Measurements from ENCODE around the gene TTLL4. TPM values are rescaled to one million over a fixed set of nuclear protein-coding genes. Genes with fewer than 3 reads are reported as not detected.

Gene TTLL4
- total and polyA plus RNA-seq, 10 donors: 6.2 to 40.5 (median 19.6) TPM

DNA sequence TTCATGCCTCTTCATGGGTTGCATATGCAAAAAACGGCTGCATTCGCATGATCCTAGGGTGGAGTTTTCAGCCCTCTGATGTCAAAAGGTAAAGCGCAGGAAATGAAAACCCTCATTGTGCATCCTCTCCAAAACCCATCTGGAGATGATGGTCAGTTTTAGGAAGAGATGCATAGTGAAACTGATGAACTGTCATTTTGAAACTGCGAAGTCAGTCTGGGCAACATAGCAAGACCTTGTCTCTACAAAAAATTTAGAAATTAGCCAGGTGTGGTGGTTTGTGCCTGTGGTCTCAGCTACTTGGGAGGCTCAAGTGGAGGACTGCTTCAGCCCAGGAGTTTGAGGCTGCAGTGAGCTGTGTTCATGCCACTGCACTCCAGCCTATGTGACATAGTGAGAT, 2.5 kb upstream of the TTLL4 start:
- Histone ChIP-seq H3K4me3 (no peak overlapping the region), H3K9me3 (no peaks in the 10 kb centered on the region), H3K27me3 (replicated peaks in 1 of 7) (no peaks in the 10 kb centered on the region), H3K4me1 (peaks cover 8 to 28% (median 15%) of the 10 kb centered on the region in 6 donors), H3K27ac (no peak overlapping the region), H3K36me3 (no peaks in the 10 kb centered on the region)
- intact Hi-C loops (cut with DNase I; ENCODE audit: low total_unique reads): no loop called here
- 67 to 89% (median 77%) methylated on average over 4 of the region's 4 CpGs for WGBS, 5 donors
- DNase-seq: no peak
- TF ChIP-seq, protein P1, sequence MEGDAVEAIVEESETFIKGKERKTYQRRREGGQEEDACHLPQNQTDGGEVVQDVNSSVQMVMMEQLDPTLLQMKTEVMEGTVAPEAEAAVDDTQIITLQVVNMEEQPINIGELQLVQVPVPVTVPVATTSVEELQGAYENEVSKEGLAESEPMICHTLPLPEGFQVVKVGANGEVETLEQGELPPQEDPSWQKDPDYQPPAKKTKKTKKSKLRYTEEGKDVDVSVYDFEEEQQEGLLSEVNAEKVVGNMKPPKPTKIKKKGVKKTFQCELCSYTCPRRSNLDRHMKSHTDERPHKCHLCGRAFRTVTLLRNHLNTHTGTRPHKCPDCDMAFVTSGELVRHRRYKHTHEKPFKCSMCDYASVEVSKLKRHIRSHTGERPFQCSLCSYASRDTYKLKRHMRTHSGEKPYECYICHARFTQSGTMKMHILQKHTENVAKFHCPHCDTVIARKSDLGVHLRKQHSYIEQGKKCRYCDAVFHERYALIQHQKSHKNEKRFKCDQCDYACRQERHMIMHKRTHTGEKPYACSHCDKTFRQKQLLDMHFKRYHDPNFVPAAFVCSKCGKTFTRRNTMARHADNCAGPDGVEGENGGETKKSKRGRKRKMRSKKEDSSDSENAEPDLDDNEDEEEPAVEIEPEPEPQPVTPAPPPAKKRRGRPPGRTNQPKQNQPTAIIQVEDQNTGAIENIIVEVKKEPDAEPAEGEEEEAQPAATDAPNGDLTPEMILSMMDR (IDR thresholded peaks at IDR 0.05 in 8 of 11, conservative IDR thresholded peaks at IDR 0.05 in 3 of 11): no peak
- no peak for TF ChIP-seq POLR2A (IDR thresholded peaks at IDR 0.05)

- H3K4me3 ChIP-seq: peak overlapping the region in 3 of 8 donors; percentile 83 to 91 (median 87)
- H3K27ac ChIP-seq: peak overlapping the region in 1 of 8 donors; percentile 95
- 81 to 89% (median 87%) methylated on average over 8 of the region's 8 CpGs for WGBS, 5 donors
- H3K4me1 ChIP-seq: peaks cover 9 to 46% (median 24%) of the 10 kb centered on the region in 6 donors
- no peak for DNase-seq
- no peaks in the 10 kb centered on the region for H3K36me3 ChIP-seq
- intact Hi-C loops (cut with DNase I; ENCODE audit: low total_unique reads): loop anchor here (5.0 kb wide), 1 partner anchor 137 kb away; no protein-coding TSS in a partner anchor
- no peaks in the 10 kb centered on the region for H3K27me3 ChIP-seq (replicated peaks in 1 of 7)
- TF ChIP-seq POLR2AphosphoS5 (IDR thresholded peaks at IDR 0.05) (no peak), POLR2A (IDR thresholded peaks at IDR 0.05) (no peak)
- TF ChIP-seq, protein P1 (IDR thresholded peaks at IDR 0.05 in 8 of 11, conservative IDR thresholded peaks at IDR 0.05 in 3 of 11): no peak
- no peaks in the 10 kb centered on the region for H3K9me3 ChIP-seq
These were observed 727 bp upstream of the TTLL4 start for GRCh38 chr2:218709908-218710307.

DNA sequence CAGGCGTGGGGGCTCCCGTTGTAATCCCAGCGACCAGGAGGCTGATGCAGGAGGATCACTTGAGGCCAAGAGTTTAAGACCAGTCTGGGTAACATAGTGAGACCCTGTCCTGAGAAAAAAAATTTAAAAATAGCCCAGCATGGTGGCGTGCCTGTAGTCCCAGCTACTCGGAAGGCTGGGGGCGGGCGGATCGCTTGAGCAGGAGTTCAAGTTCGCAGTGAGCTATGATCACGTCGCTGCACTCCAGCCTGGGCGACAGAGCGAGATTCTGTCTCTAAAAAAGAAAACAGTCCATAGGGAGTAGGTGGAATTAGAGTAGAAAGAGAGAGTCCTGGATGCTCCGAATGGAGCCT, 325 bp upstream of the TTLL4 start:
- 45 to 64% (median 55%) methylated on average over 14 of the region's 14 CpGs for WGBS, 5 donors
- Histone ChIP-seq H3K4me1 (peaks cover 9 to 50% (median 26%) of the 10 kb centered on the region in 6 donors), H3K9me3 (no peaks in the 10 kb centered on the region), H3K4me3 (peak overlapping the region in 7 of 8 donors; percentile 74 to 91 (median 87)), H3K27ac (peak overlapping the region; percentile 85 to 95 (median 90)), H3K36me3 (peaks cover 0 to under 1% (median 0%) of the 10 kb centered on the region in 6 donors), H3K27me3 (replicated peaks in 1 of 7) (no peaks in the 10 kb centered on the region)
- TF ChIP-seq POLR2A (IDR thresholded peaks at IDR 0.05) (no peak), POLR2AphosphoS5 (IDR thresholded peaks at IDR 0.05) (no peak)
- TF ChIP-seq, protein P1 (IDR thresholded peaks at IDR 0.05 in 8 of 11, conservative IDR thresholded peaks at IDR 0.05 in 3 of 11): no peak
- intact Hi-C loops (cut with DNase I; ENCODE audit: low total_unique reads): loop anchor here (5.0 kb wide), 1 partner anchor 137 kb away; no protein-coding TSS in a partner anchor
- DNase-seq: no peak

DNA sequence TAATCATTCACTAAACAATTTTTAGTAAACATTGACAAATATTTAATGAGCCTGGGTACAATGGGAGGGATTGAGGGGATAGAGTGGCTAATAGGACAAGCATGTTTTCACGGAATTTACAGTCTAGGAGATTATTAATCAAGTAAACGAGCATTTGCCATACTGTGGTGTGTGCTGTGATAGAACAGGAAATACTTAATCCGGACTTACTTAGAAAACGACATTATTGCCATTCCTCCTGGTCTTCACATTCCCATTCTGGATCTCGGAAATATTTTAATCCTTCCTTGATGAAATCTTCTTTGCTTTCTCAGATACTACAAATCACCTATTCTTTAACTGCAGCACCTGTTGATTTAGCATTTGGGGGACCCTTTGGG, 905 bp downstream of the TTLL4 start:
- no peak for DNase-seq
- TF ChIP-seq, protein P1 (IDR thresholded peaks at IDR 0.05 in 8 of 11, conservative IDR thresholded peaks at IDR 0.05 in 3 of 11): no peak
- TF ChIP-seq POLR2A (IDR thresholded peaks at IDR 0.05): no peak
- no peak for TF ChIP-seq POLR2AphosphoS5 (IDR thresholded peaks at IDR 0.05)
- Histone ChIP-seq H3K27ac (peak overlapping the region; percentile 85 to 95 (median 90)), H3K27me3 (replicated peaks in 1 of 7) (no peaks in the 10 kb centered on the region), H3K4me3 (peak overlapping the region; percentile 55 to 91 (median 87)), H3K9me3 (no peaks in the 10 kb centered on the region), H3K4me1 (peaks cover 9 to 59% (median 30%) of the 10 kb centered on the region in 6 donors), H3K36me3 (peaks cover 0 to 13% (median 0%) of the 10 kb centered on the region in 6 donors)
- intact Hi-C loops (cut with DNase I; ENCODE audit: low total_unique reads): loop anchor here (5.0 kb wide), 1 partner anchor 136 kb away; no protein-coding TSS in a partner anchor
- 5 to 20% (median 14%) methylated on average over 5 of the region's 5 CpGs for WGBS, 5 donors
